GM12892 (cell line): ENCODE data around the gene SLC35B2.

Experiments
- POLR2A ChIP-seq: IDR thresholded peaks from 2 replicates; pipeline ENCODE4 v1.6.1; 2011; ENCODE audit warnings: low read depth, low read length, control low read depth
- TAF1 ChIP-seq: IDR thresholded peaks from 2 replicates; pipeline ENCODE4 v1.6.1; 2011; ENCODE audit warnings: low read depth, mild to moderate bottlenecking, control low read depth, low read length, borderline replicate concordance

DNA sequence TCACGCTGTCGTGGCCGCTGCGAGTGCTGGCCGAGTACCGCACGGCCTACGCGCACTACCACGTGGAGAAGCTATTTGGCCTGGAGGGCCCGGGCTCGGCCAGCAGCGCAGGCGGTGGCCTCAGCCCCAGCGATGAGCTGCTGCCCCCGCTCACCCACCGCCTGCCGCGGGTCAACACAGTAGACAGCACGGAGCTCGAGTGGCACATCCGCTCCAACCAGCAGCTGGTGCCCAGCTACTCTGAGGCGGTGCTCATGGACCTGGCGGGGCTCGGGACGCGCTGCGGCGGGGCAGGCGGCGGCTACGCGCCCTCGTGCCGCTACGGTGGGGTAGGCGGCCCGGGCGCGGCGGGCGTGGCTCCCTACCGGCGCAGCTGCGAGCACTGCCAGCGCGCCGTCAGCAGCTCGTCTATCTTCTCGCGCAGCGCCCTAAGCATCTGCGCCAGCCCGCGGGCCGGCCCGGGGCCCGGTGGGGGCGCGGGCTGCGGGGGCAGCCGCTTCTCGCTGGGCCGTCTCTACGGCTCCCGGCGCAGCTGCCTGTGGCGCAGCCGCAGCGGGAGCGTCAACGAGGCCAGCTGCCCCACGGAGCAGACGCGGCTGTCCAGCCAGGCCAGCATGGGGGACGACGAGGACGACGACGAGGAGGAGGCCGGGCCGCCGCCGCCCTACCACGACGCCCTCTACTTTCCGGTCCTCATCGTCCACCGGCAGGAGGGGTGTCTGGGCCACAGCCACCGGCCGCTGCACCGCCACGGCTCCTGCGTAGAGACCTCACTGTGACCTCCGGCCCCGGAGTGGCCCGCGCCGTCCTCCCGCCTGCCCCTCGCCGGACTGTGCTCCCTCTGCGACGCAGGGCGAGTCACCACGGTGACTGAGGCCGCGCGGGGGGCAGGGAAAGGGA lies 18.7 kb upstream of the SLC35B2 start:
- TF ChIP-seq POLR2A = no peak
- no peak for TF ChIP-seq TAF1
